Measurements from ENCODE around the gene HHATL.

The HHATL gene

GRCh38 chr3:42697289-42698051 is 5.1 kb downstream of the HHATL start:
- Histone ChIP-seq H2AK5ac (ENCODE audit: low read depth, low read length) (no peak overlapping the region), H3K9ac (ENCODE audit: low read depth, low read length, poor library complexity) (no peak overlapping the region), H3K4me3 (ENCODE audit: low read length in 2 of 2) (peak overlapping the region in 1 of 2 donors; percentile 26), H3K4me1 (ENCODE audit: control insufficient read depth in 2 of 2, insufficient read depth in 1 of 2, low read depth in 1 of 2, low read length in 2 of 2) (peaks cover 0 to 3% of the 10 kb centered on the region in 2 donors), H3K4ac (ENCODE audit: low read length) (no peak overlapping the region), H2AFZ (ENCODE audit: low read length) (no peak overlapping the region), H3K27me3 (ENCODE audit: control insufficient read depth in 3 of 3, insufficient read depth in 3 of 3, low read depth in 1 of 3, low read length in 3 of 3) (peaks cover 0 to 39% (median 0%) of the 10 kb centered on the region in 3 experiments), H3K36me3 (replicated peaks in 1 of 2; ENCODE audit: control insufficient read depth in 2 of 2, insufficient read depth in 2 of 2, low read length in 2 of 2) (no peaks in the 10 kb centered on the region), H3K14ac (ENCODE audit: low read length) (peak overlapping the region; percentile 91), H3K18ac (ENCODE audit: low read length) (peak overlapping the region; percentile 75), H3K27ac (replicated peaks; ENCODE audit: low read length) (no peak overlapping the region), H3K23ac (ENCODE audit: low read depth, low read length, poor library complexity) (peak overlapping the region; percentile 20), H4K91ac (ENCODE audit: low read depth, low read length, poor library complexity) (no peak overlapping the region), H2BK15ac (ENCODE audit: low read length) (no peak overlapping the region), H3K79me1 (ENCODE audit: low read depth, low read length) (peaks cover 1% of the 10 kb centered on the region), H2BK5ac (ENCODE audit: low read length) (no peak overlapping the region), H2BK12ac (ENCODE audit: low read length) (peak overlapping the region; percentile 5), H3K9me3 (replicated peaks in 1 of 2; ENCODE audit: control insufficient read depth in 2 of 2, insufficient read depth in 1 of 2, low read depth in 1 of 2, low read length in 2 of 2) (no peaks in the 10 kb centered on the region), H3K4me2 (ENCODE audit: insufficient read depth, low read length, poor library complexity, severe bottlenecking) (no peak overlapping the region), H2BK120ac (ENCODE audit: low read depth, low read length) (no peak overlapping the region), H4K8ac (ENCODE audit: low read depth, low read length) (no peak overlapping the region)
- no peak for DNase-seq (ENCODE audit: low spot score)
- WGBS, 2 donors (ENCODE audit: extremely low coverage in 2 of 2, insufficient read length in 2 of 2, insufficient replicate concordance in 1 of 2): no CpG with 5 or more reads among the region's 18 CpGs

DNA sequence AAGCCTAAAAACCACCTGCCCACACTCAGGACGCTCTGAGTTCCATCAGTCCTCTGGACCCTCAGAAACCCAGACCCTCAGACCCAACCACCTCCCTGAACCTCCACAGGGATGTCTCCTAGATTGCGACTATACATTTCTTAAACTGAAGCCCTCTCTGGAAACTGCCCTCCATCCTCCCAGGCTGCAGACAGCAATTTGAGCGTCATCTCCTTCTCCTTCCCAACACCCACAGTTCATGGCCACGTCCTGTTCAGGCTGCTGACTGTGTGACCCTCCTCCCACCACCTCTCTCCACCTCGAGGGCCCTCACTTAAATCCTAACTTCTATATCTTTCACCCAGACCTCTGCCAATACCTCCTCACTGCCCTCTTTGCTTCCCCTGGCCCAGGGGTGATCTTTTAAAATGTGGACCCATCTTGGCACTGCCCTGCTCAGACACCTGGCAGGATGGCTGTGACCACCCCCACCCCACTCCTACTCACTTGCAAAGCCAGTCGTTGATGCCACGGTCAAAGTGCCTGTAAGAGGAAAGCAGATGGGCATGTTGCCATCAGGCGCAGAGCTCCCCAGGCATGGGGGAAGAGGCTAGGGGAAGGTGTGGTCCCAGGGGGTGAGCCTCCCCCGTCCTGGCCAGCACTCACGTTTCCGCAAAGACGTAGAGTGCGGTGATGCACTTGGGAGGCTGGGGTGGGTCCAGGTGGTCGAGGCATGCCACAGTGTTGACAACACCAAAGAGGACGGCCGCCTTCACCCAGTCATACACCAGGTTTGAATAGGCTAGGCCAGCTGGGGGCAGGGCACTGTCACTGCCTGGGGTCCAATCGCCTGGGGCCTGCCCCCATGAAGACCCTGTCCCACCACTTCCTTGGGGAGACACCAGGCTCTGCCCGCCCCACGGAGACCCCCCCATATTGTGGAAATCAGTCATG is 6.0 kb downstream of the HHATL start:
- Histone ChIP-seq H3K4ac (ENCODE audit: low read length) (no peak overlapping the region), H3K27ac (replicated peaks; ENCODE audit: low read length) (no peak overlapping the region), H3K23ac (ENCODE audit: low read depth, low read length, poor library complexity) (peak overlapping the region; percentile 20), H4K8ac (ENCODE audit: low read depth, low read length) (no peak overlapping the region), H4K91ac (ENCODE audit: low read depth, low read length, poor library complexity) (no peak overlapping the region), H3K36me3 (replicated peaks in 1 of 2; ENCODE audit: control insufficient read depth in 2 of 2, insufficient read depth in 2 of 2, low read length in 2 of 2) (no peaks in the 10 kb centered on the region), H2BK12ac (ENCODE audit: low read length) (peak overlapping the region; percentile 5), H3K79me1 (ENCODE audit: low read depth, low read length) (peaks cover 1% of the 10 kb centered on the region), H3K9me3 (replicated peaks in 1 of 2; ENCODE audit: control insufficient read depth in 2 of 2, insufficient read depth in 1 of 2, low read depth in 1 of 2, low read length in 2 of 2) (no peaks in the 10 kb centered on the region), H2BK120ac (ENCODE audit: low read depth, low read length) (no peak overlapping the region), H3K18ac (ENCODE audit: low read length) (no peak overlapping the region), H3K9ac (ENCODE audit: low read depth, low read length, poor library complexity) (no peak overlapping the region), H3K4me1 (ENCODE audit: control insufficient read depth in 2 of 2, insufficient read depth in 1 of 2, low read depth in 1 of 2, low read length in 2 of 2) (peaks cover 0 to 3% of the 10 kb centered on the region in 2 donors), H3K14ac (ENCODE audit: low read length) (no peak overlapping the region), H2BK5ac (ENCODE audit: low read length) (no peak overlapping the region), H2AK5ac (ENCODE audit: low read depth, low read length) (no peak overlapping the region), H3K27me3 (ENCODE audit: control insufficient read depth in 3 of 3, insufficient read depth in 3 of 3, low read depth in 1 of 3, low read length in 3 of 3) (peaks cover 0 to 38% (median 0%) of the 10 kb centered on the region in 3 experiments), H2AFZ (ENCODE audit: low read length) (no peak overlapping the region), H2BK15ac (ENCODE audit: low read length) (peak overlapping the region; percentile 43), H3K4me2 (ENCODE audit: insufficient read depth, low read length, poor library complexity, severe bottlenecking) (no peak overlapping the region), H3K4me3 (ENCODE audit: low read length in 2 of 2) (no peak overlapping the region)
- DNase-seq (ENCODE audit: low spot score): no peak
- no CpG with 5 or more reads among the region's 19 CpGs for WGBS, 2 donors (ENCODE audit: extremely low coverage in 2 of 2, insufficient read length in 2 of 2, insufficient replicate concordance in 1 of 2)

DNA sequence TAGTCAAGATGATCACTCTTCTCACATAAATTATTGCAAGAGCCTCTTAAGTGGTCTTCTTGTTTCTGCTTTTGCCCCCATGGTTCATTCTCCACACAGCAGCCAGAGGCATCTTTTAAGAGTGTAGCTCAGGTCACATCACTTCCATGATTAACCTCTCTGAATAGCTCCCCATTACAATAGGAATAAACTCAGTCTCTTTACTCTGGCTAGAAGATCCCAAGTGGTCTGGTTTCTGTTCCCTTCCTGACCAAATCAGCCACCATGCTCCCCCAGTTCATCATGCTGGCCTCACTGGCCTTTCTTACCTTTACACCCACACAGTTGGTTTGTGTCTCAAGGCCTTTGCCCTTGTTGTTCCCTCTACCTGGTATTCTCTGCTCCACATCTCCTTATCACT is 8.2 kb downstream of the HHATL start:
- Histone ChIP-seq H3K4me3 (ENCODE audit: low read length in 2 of 2) (no peak overlapping the region), H2BK12ac (ENCODE audit: low read length) (no peak overlapping the region), H3K27me3 (ENCODE audit: control insufficient read depth in 3 of 3, insufficient read depth in 3 of 3, low read depth in 1 of 3, low read length in 3 of 3) (peaks cover 0 to 48% (median 0%) of the 10 kb centered on the region in 3 experiments), H3K4ac (ENCODE audit: low read length) (no peak overlapping the region), H3K18ac (ENCODE audit: low read length) (no peak overlapping the region), H3K27ac (replicated peaks; ENCODE audit: low read length) (no peak overlapping the region), H2AK5ac (ENCODE audit: low read depth, low read length) (no peak overlapping the region), H3K9me3 (replicated peaks in 1 of 2; ENCODE audit: control insufficient read depth in 2 of 2, insufficient read depth in 1 of 2, low read depth in 1 of 2, low read length in 2 of 2) (no peaks in the 10 kb centered on the region), H2BK5ac (ENCODE audit: low read length) (no peak overlapping the region), H3K36me3 (replicated peaks in 1 of 2; ENCODE audit: control insufficient read depth in 2 of 2, insufficient read depth in 2 of 2, low read length in 2 of 2) (no peaks in the 10 kb centered on the region), H2BK120ac (ENCODE audit: low read depth, low read length) (no peak overlapping the region), H3K79me1 (ENCODE audit: low read depth, low read length) (no peaks in the 10 kb centered on the region), H4K8ac (ENCODE audit: low read depth, low read length) (no peak overlapping the region), H3K14ac (ENCODE audit: low read length) (no peak overlapping the region), H3K9ac (ENCODE audit: low read depth, low read length, poor library complexity) (no peak overlapping the region), H2BK15ac (ENCODE audit: low read length) (no peak overlapping the region), H3K4me1 (ENCODE audit: control insufficient read depth in 2 of 2, insufficient read depth in 1 of 2, low read depth in 1 of 2, low read length in 2 of 2) (peaks cover 0 to 7% of the 10 kb centered on the region in 2 donors), H2AFZ (ENCODE audit: low read length) (no peak overlapping the region), H3K23ac (ENCODE audit: low read depth, low read length, poor library complexity) (no peak overlapping the region), H3K4me2 (ENCODE audit: insufficient read depth, low read length, poor library complexity, severe bottlenecking) (no peak overlapping the region), H4K91ac (ENCODE audit: low read depth, low read length, poor library complexity) (no peak overlapping the region)
- no peak for DNase-seq (ENCODE audit: low spot score)

GRCh38 chr3:42693530-42693930 is 9.1 kb downstream of the HHATL start:
- peaks cover 0 to 41% (median 0%) of the 10 kb centered on the region in 3 experiments for H3K27me3 ChIP-seq (ENCODE audit: control insufficient read depth in 3 of 3, insufficient read depth in 3 of 3, low read depth in 1 of 3, low read length in 3 of 3)
- WGBS, 2 donors (ENCODE audit: extremely low coverage in 2 of 2, insufficient read length in 2 of 2, insufficient replicate concordance in 1 of 2): no CpG with 5 or more reads among the region's 4 CpGs
- H2BK120ac ChIP-seq (ENCODE audit: low read depth, low read length): no peak overlapping the region

More at GRCh38 chr3:42693530-42693930, 9.1 kb downstream of the HHATL start:
- no peaks in the 10 kb centered on the region for H3K36me3 ChIP-seq (replicated peaks in 1 of 2; ENCODE audit: control insufficient read depth in 2 of 2, insufficient read depth in 2 of 2, low read length in 2 of 2)
- H3K79me1 ChIP-seq (ENCODE audit: low read depth, low read length): no peaks in the 10 kb centered on the region
- no peaks in the 10 kb centered on the region for H3K9me3 ChIP-seq (replicated peaks in 1 of 2; ENCODE audit: control insufficient read depth in 2 of 2, insufficient read depth in 1 of 2, low read depth in 1 of 2, low read length in 2 of 2)
- H2BK12ac ChIP-seq (ENCODE audit: low read length): no peak overlapping the region
- no peak overlapping the region for H4K91ac ChIP-seq (ENCODE audit: low read depth, low read length, poor library complexity)
- no peak overlapping the region for H4K8ac ChIP-seq (ENCODE audit: low read depth, low read length)
- H2AFZ ChIP-seq (ENCODE audit: low read length): no peak overlapping the region
- no peak overlapping the region for H3K14ac ChIP-seq (ENCODE audit: low read length)
- H3K4me3 ChIP-seq (ENCODE audit: low read length in 2 of 2): no peak overlapping the region
- peaks cover 0 to 8% of the 10 kb centered on the region in 2 donors for H3K4me1 ChIP-seq (ENCODE audit: control insufficient read depth in 2 of 2, insufficient read depth in 1 of 2, low read depth in 1 of 2, low read length in 2 of 2)
- H3K4me2 ChIP-seq (ENCODE audit: insufficient read depth, low read length, poor library complexity, severe bottlenecking): no peak overlapping the region
- no peak overlapping the region for H3K27ac ChIP-seq (replicated peaks; ENCODE audit: low read length)
- H3K4ac ChIP-seq (ENCODE audit: low read length): no peak overlapping the region
- no peak overlapping the region for H3K9ac ChIP-seq (ENCODE audit: low read depth, low read length, poor library complexity)
- no peak overlapping the region for H3K18ac ChIP-seq (ENCODE audit: low read length)
- H2BK15ac ChIP-seq (ENCODE audit: low read length): no peak overlapping the region
- H3K23ac ChIP-seq (ENCODE audit: low read depth, low read length, poor library complexity): no peak overlapping the region
- no peak overlapping the region for H2BK5ac ChIP-seq (ENCODE audit: low read length)
- DNase-seq (ENCODE audit: low spot score): no peak
- H2AK5ac ChIP-seq (ENCODE audit: low read depth, low read length): no peak overlapping the region
